Caco-2 (cell line): ENCODE measurements around the gene CDC123. TPM values are rescaled to one million over a fixed set of nuclear protein-coding genes. Genes with fewer than 3 reads are reported as not detected.

Experiments
- BruUV-seq: library from RNA; stranded (reverse); fragments of 400-500 nt; replicated peaks from 2 replicates; lab custom pipeline; 2021; lab: Mats Ljungman, UMichigan
- CTCF ChIA-PET: fragments of 300-600 bp; sonication (Branson Sonifier 250); formaldehyde crosslinking; loops from one replicate; lab custom pipeline; 2022; ENCODE audit warnings: antibody characterized with exemption; lab: Charles Lee
- POLR2A ChIA-PET: fragments of 300-600 bp; sonication (Branson Sonifier 250); formaldehyde crosslinking; loops from one replicate; lab custom pipeline; 2022; ENCODE audit warnings: antibody characterized with exemption; lab: Charles Lee
- DNase-seq, 2 experiments: peaks; one replicate each; pipeline versions ENCODE4 v3.0.0 to v3.0.0-alpha.2; 2020 to 2022
- H3K27me3 ChIP-seq: replicated peaks from 2 replicates; pipeline ENCODE4 v1.6.0; 2011; ENCODE audit warnings: low read length; ENCODE audit not compliant: control insufficient read depth, insufficient read depth
- H3K36me3 ChIP-seq: 2 replicates; pipeline ENCODE4 v1.5.1; 2011; ENCODE audit warnings: low read length; ENCODE audit not compliant: control insufficient read depth, insufficient read depth
- H3K4me1 ChIP-seq: fragments of 250-450 bp; sonication (Bioruptor Pico); 2 replicates; pipeline ENCODE4 v1.5.1; 2020; ENCODE audit warnings: mild to moderate bottlenecking
- H3K4me3 ChIP-seq: 2 replicates; pipeline ENCODE4 v1.5.1; 2011; ENCODE audit warnings: low read depth, mild to moderate bottlenecking, control low read depth, low read length
- H3K9me3 ChIP-seq: fragments of 250-450 bp; sonication (Bioruptor Pico); 2 replicates; pipeline ENCODE4 v1.5.1; 2020; ENCODE audit warnings: mild to moderate bottlenecking, moderate library complexity
- H3K27ac Mint-ChIP-seq: one replicate; pipeline ENCODE4 v1.8.0; 2022; ENCODE audit warnings: mixed read lengths; ENCODE audit not compliant: unreplicated experiment
- H3K27me3 Mint-ChIP-seq: one replicate; pipeline ENCODE4 v1.8.0; 2022; ENCODE audit warnings: mixed read lengths; ENCODE audit not compliant: insufficient read depth, unreplicated experiment
- H3K36me3 Mint-ChIP-seq: one replicate; pipeline ENCODE4 v1.8.0; 2022; ENCODE audit warnings: mild to moderate bottlenecking, mixed read lengths; ENCODE audit not compliant: insufficient read depth, unreplicated experiment
- H3K4me1 Mint-ChIP-seq: one replicate; pipeline ENCODE4 v1.8.0; 2022; ENCODE audit warnings: low read depth, mixed read lengths; ENCODE audit not compliant: unreplicated experiment
- H3K4me3 Mint-ChIP-seq: one replicate; pipeline ENCODE4 v1.8.0; 2022; ENCODE audit warnings: mild to moderate bottlenecking, moderate library complexity, mixed read lengths; ENCODE audit not compliant: unreplicated experiment
- H3K9me3 Mint-ChIP-seq: one replicate; pipeline ENCODE4 v1.8.0; 2022; ENCODE audit warnings: mixed read lengths; ENCODE audit not compliant: unreplicated experiment
- intact Hi-C: fragments of 100-400 bp; cut with micrococcal nuclease; formaldehyde crosslinking; loops from one replicate; pipeline ENCODE4 v1.10.0; 2022; ENCODE audit not compliant: unreplicated experiment
- total RNA-seq: library from RNA; stranded (reverse); gene quantifications from 2 replicates; pipeline ENCODE4 v1.2.3, GENCODE V29; 2022
- TF ChIP-seq, protein P1 (sequence below), 2 experiments: fragments of 200-600 bp in 1 of 2; IDR thresholded peaks; 1 replicate in 1 of 2; 2 replicates in 1 of 2; pipeline versions ENCODE4 v1.5.1 to v1.8.0; 2011 to 2022; ENCODE audit warnings: antibody characterized with exemption in 1 of 2, control low read depth in 1 of 2, inconsistent platforms in 1 of 2, low read depth in 1 of 2, low read length in 1 of 2, mild to moderate bottlenecking in 1 of 2, moderate library complexity in 1 of 2; ENCODE audit not compliant: insufficient read depth in 1 of 2, severe bottlenecking in 1 of 2, unreplicated experiment in 1 of 2

The CDC123 gene
- total RNA-seq, 1 experiment from 2014 or later: 190 TPM

DNA sequence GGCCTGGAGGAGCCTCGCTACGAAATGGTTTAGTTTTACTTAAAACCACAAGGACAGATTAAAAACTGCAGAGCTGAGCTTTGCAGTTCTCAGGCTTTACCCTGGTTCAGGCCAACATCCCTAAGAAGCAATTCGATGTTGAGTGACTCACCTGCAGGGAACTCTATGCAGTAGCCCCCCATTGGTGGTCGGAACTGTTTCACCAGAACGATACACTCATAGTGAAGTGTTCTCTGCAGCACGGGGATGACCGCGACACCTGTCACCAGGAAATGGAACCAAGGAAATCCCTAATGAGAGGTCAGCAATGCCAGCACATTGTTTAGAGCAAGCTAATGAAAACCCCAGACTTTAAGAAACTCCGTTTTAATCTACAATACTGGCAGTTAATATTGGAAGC lies 18.3 kb upstream of the CDC123 start:
- POLR2A ChIA-PET: no interaction called here
- no peaks in the 10 kb centered on the region for H3K27me3 Mint-ChIP-seq
- no TSS peak for BruUV-seq
- Histone ChIP-seq H3K4me1 (no peaks in the 10 kb centered on the region), H3K4me3 (no peak overlapping the region), H3K9me3 (no peaks in the 10 kb centered on the region), H3K27me3 (no peaks in the 10 kb centered on the region), H3K36me3 (peaks cover 5% of the 10 kb centered on the region)
- intact Hi-C loops: no loop called here
- CTCF ChIA-PET: no interaction called here
- H3K36me3 Mint-ChIP-seq: peaks cover 66% of the 10 kb centered on the region
- no peaks in the 10 kb centered on the region for H3K4me1 Mint-ChIP-seq
- TF ChIP-seq, protein P1, sequence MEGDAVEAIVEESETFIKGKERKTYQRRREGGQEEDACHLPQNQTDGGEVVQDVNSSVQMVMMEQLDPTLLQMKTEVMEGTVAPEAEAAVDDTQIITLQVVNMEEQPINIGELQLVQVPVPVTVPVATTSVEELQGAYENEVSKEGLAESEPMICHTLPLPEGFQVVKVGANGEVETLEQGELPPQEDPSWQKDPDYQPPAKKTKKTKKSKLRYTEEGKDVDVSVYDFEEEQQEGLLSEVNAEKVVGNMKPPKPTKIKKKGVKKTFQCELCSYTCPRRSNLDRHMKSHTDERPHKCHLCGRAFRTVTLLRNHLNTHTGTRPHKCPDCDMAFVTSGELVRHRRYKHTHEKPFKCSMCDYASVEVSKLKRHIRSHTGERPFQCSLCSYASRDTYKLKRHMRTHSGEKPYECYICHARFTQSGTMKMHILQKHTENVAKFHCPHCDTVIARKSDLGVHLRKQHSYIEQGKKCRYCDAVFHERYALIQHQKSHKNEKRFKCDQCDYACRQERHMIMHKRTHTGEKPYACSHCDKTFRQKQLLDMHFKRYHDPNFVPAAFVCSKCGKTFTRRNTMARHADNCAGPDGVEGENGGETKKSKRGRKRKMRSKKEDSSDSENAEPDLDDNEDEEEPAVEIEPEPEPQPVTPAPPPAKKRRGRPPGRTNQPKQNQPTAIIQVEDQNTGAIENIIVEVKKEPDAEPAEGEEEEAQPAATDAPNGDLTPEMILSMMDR (IDR thresholded peaks at IDR 0.05; ENCODE audit: insufficient read depth in 1 of 2, low read depth in 1 of 2, low read length in 1 of 2, severe bottlenecking in 1 of 2, unreplicated experiment in 1 of 2): no peak
- H3K9me3 Mint-ChIP-seq: no peaks in the 10 kb centered on the region
- H3K27ac Mint-ChIP-seq: no peak overlapping the region
- H3K4me3 Mint-ChIP-seq: no peak overlapping the region
- no peak for DNase-seq

DNA sequence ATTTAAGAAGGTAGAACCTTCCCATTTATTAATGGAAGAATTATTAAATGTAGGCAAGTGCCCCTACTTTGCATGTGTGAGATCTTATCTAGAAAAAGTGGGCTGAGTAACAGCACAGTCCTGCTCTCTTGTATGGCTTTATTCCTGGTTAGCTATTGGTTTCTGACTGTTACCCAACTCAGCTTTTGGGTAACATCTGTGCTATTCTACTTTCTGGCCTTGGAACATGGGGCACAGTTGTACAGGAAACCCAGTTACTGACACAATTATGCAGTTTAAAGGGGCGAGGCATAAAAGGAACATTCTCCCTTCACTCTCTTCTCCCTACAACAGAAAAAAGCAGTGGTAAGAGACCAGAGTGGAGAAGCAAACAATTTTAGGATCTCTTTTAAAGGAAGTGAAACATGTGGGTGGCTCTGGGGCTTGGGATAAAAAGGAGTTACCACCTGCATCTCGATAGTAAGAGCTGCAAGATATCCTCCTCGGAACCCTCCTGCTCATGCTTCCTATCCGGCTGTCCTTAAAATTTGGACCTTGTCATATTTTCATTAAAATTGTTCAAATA lies 16.3 kb upstream of the CDC123 start:
- H3K27me3 ChIP-seq: no peaks in the 10 kb centered on the region
- TF ChIP-seq, protein P1 (IDR thresholded peaks at IDR 0.05; ENCODE audit: insufficient read depth in 1 of 2, low read depth in 1 of 2, low read length in 1 of 2, severe bottlenecking in 1 of 2, unreplicated experiment in 1 of 2): no peak
- no peaks in the 10 kb centered on the region for H3K9me3 Mint-ChIP-seq
- no TSS peak for BruUV-seq
- peaks cover 66% of the 10 kb centered on the region for H3K36me3 Mint-ChIP-seq
- no peaks in the 10 kb centered on the region for H3K9me3 ChIP-seq
- intact Hi-C loops: no loop called here
- CTCF ChIA-PET: interaction anchor here (0.5 to 1.2 kb wide), 4 partner anchors 12 to 137 kb away, joined by 3 to 4 read pairs (median 4); partner anchors contain the start of genes CDC123, NUDT5 and UPF2
- H3K4me3 Mint-ChIP-seq: no peak overlapping the region
- no peaks in the 10 kb centered on the region for H3K4me1 ChIP-seq
- H3K4me3 ChIP-seq: no peak overlapping the region
- no peaks in the 10 kb centered on the region for H3K27me3 Mint-ChIP-seq
- DNase-seq: no peak
- POLR2A ChIA-PET: no interaction called here
- peaks cover 2% of the 10 kb centered on the region for H3K36me3 ChIP-seq
- H3K4me1 Mint-ChIP-seq: no peaks in the 10 kb centered on the region
- no peak overlapping the region for H3K27ac Mint-ChIP-seq

DNA sequence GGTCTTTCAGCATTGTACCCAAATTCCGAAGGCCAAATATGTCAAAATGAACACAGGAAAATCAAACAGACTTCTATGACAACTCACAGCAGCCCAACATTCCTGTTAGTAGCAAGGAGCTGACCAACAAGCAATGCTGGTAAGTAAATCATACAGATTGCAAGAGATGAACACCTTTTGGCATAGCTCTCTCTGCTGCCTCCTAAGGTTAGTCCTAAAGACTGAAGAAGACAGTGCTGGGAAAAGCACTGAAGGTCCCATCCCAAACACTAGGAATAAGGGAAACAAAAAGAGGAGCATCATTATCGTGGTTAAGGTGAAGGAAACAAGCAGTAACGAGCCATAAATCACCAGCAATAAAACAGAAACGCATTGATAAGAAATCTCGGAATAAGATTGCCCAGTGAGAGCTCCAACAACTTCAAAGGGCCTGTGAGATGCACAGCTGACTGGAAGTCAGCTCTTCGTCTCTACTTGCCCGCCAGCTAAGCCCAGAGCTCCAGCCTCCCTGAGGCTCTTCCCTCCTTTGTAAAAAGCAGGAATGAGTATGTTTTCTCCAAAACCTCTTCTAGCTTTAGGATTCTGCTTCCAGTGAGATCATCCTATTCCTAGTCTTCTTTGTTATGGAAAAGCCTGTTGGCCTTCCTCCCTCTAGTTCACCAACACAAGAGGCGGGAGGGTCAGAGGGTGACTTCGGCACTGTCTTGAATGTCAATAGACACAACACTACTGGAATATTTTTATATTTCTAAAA lies 15.6 kb upstream of the CDC123 start:
- H3K4me3 ChIP-seq: no peak overlapping the region
- intact Hi-C loops: no loop called here
- DNase-seq: no peak
- ChIA-PET CTCF (interaction anchor here (0.5 to 1.2 kb wide), 5 partner anchors 8 to 138 kb away, joined by 3 to 4 read pairs (median 3); partner anchors contain the start of genes CDC123, NUDT5 and UPF2), POLR2A (no interaction called here)
- no peaks in the 10 kb centered on the region for H3K9me3 ChIP-seq
- no peaks in the 10 kb centered on the region for H3K4me1 Mint-ChIP-seq
- TF ChIP-seq, protein P1 (IDR thresholded peaks at IDR 0.05; ENCODE audit: insufficient read depth in 1 of 2, low read depth in 1 of 2, low read length in 1 of 2, severe bottlenecking in 1 of 2, unreplicated experiment in 1 of 2): peak in 1 of 2 experiments; percentile 24
- peaks cover 2% of the 10 kb centered on the region for H3K36me3 ChIP-seq
- no peaks in the 10 kb centered on the region for H3K27me3 ChIP-seq
- no peaks in the 10 kb centered on the region for H3K9me3 Mint-ChIP-seq
- no peak overlapping the region for H3K27ac Mint-ChIP-seq
- no peak overlapping the region for H3K4me3 Mint-ChIP-seq
- peaks cover 68% of the 10 kb centered on the region for H3K36me3 Mint-ChIP-seq
- no TSS peak for BruUV-seq
- H3K27me3 Mint-ChIP-seq: no peaks in the 10 kb centered on the region
- H3K4me1 ChIP-seq: no peaks in the 10 kb centered on the region
